ENCODE results near the gene CCDC63. TPM values are rescaled to one million over a fixed set of nuclear protein-coding genes. Genes with fewer than 3 reads are reported as not detected.

Gene CCDC63
- total and polyA plus RNA-seq, 2 donors (not counting 3 experiments of a cell fraction or from before 2014, with no cell fraction given): not detected

- Histone ChIP-seq H3K36me3 (ENCODE audit: control insufficient read depth in 2 of 2, extremely low read depth in 1 of 2, insufficient read depth in 2 of 2, low read length in 2 of 2) (no peaks in the 10 kb centered on the region), H3K27me3 (ENCODE audit: control insufficient read depth in 2 of 2, insufficient read depth in 2 of 2, low read length in 2 of 2) (no peaks in the 10 kb centered on the region), H3K79me2 (ENCODE audit: control insufficient read depth, insufficient read depth, low read length) (no peaks in the 10 kb centered on the region), H3K4me3 (replicated peaks in 1 of 3; ENCODE audit: insufficient read depth in 1 of 3, low read depth in 1 of 3, low read length in 3 of 3) (no peak overlapping the region), H3K9me3 (replicated peaks; ENCODE audit: control insufficient read depth, insufficient read depth, low read length) (no peaks in the 10 kb centered on the region), H3K27ac (ENCODE audit: insufficient read depth, low read depth, low read length) (no peak overlapping the region), H4K20me1 (replicated peaks; ENCODE audit: control insufficient read depth, extremely low read depth, insufficient read depth, low read length) (no peaks in the 10 kb centered on the region), H3K9ac (replicated peaks; ENCODE audit: extremely low read depth, insufficient read depth, low read length) (no peak overlapping the region), H2AFZ (ENCODE audit: low read depth, low read length) (no peak overlapping the region), H3K4me1 (ENCODE audit: control insufficient read depth, extremely low read depth, insufficient read depth, low read length) (no peaks in the 10 kb centered on the region), H3K4me2 (ENCODE audit: insufficient read depth, low read length) (no peak overlapping the region), H3K9me1 (replicated peaks; ENCODE audit: control insufficient read depth, extremely low read depth, insufficient read depth, low read length) (no peaks in the 10 kb centered on the region)
- intact Hi-C loops (cut with micrococcal nuclease) (loop anchor here (5.0 kb wide), 1 partner anchor 237 kb away; no protein-coding TSS in a partner anchor), dilution Hi-C loops (cut with MboI; ENCODE audit: extremely low pct_ligation_motif_present, low sequenced_read_pairs) (no loop called here)
- TF ChIP-seq POLR2AphosphoS5 (IDR thresholded peaks at IDR 0.05; ENCODE audit: insufficient read depth, low read depth, low read length): no peak
- no peak for TF ChIP-seq POLR2A (IDR thresholded peaks at IDR 0.05; ENCODE audit: low read depth, low read length)
- TF ChIP-seq JUN (IDR thresholded peaks at IDR 0.05; ENCODE audit: borderline replicate concordance, insufficient read depth, insufficient read length, low read depth): no peak
- TF ChIP-seq FOS (IDR thresholded peaks at IDR 0.05; ENCODE audit: borderline replicate concordance, insufficient read depth, low read length): no peak
- TF ChIP-seq MAX (IDR thresholded peaks at IDR 0.05; ENCODE audit: insufficient read depth, insufficient read length): no peak
- TF ChIP-seq EZH2 (IDR thresholded peaks at IDR 0.05; ENCODE audit: borderline replicate concordance, low read depth, low read length, severe bottlenecking): no peak
- no peak for TF ChIP-seq MYC (IDR thresholded peaks at IDR 0.05; ENCODE audit: low read depth, low read length)
- no peak for TF ChIP-seq GATA2 (IDR thresholded peaks at IDR 0.05; ENCODE audit: insufficient read depth, insufficient read length, low read depth, low read length)
- TF ChIP-seq, protein P1, sequence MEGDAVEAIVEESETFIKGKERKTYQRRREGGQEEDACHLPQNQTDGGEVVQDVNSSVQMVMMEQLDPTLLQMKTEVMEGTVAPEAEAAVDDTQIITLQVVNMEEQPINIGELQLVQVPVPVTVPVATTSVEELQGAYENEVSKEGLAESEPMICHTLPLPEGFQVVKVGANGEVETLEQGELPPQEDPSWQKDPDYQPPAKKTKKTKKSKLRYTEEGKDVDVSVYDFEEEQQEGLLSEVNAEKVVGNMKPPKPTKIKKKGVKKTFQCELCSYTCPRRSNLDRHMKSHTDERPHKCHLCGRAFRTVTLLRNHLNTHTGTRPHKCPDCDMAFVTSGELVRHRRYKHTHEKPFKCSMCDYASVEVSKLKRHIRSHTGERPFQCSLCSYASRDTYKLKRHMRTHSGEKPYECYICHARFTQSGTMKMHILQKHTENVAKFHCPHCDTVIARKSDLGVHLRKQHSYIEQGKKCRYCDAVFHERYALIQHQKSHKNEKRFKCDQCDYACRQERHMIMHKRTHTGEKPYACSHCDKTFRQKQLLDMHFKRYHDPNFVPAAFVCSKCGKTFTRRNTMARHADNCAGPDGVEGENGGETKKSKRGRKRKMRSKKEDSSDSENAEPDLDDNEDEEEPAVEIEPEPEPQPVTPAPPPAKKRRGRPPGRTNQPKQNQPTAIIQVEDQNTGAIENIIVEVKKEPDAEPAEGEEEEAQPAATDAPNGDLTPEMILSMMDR (IDR thresholded peaks at IDR 0.05; ENCODE audit: extremely low read depth in 1 of 2, insufficient read depth in 1 of 2, low read depth in 1 of 2, low read length in 2 of 2): no peak
- DNase-seq (ENCODE audit: low read depth, low spot score): no peak
- FAIRE-seq: no peak
- ChIA-PET CTCF (interaction anchor here (2.3 to 3.6 kb wide), 3 partner anchors 40 to 366 kb away, joined by 11 to 31 read pairs (median 14); no protein-coding TSS in a partner anchor), POLR2A (no interaction called here)
- no TSS peak for BruUV-seq (replicated peaks)
These were observed 88.8 kb downstream of the CCDC63 start for GRCh38 chr12:110935588-110935987.

Measured in endothelial cell of umbilical vein (primary cell).